Panc1 (cell line): ENCODE data around the gene SCARF2. TPM values are rescaled to one million over a fixed set of nuclear protein-coding genes. Genes with fewer than 3 reads are reported as not detected.

Experiments
- ATAC-seq: fragments of 200-7000 bp; cut with Tn5 transposase; 2 replicates; pipeline ENCODE4 v1.9.1; 2020; ENCODE audit warnings: mild to moderate bottlenecking, moderate library complexity
- BruUV-seq: library from RNA; stranded (reverse); fragments of 400-500 nt; replicated peaks from 2 replicates; lab custom pipeline; 2021; lab: Mats Ljungman, UMichigan
- CTCF ChIA-PET: fragments of 300-600 bp; sonication (Branson Sonifier 250); formaldehyde crosslinking; loops from one replicate; lab custom pipeline; 2022; ENCODE audit warnings: antibody characterized with exemption; lab: Charles Lee
- POLR2A ChIA-PET: fragments of 300-600 bp; sonication (Branson Sonifier 250); formaldehyde crosslinking; loops from one replicate; lab custom pipeline; 2022; ENCODE audit warnings: antibody characterized with exemption; lab: Charles Lee
- DNase-seq: peaks from one replicate; pipeline ENCODE4 v3.0.0-alpha.2; 2010; ENCODE audit warnings: low read depth, low spot score
- H3K27ac ChIP-seq: 2 replicates; pipeline ENCODE4 v1.5.1; 2011; ENCODE audit warnings: mild to moderate bottlenecking, low read length, inconsistent platforms
- H3K27me3 ChIP-seq: fragments of 200-500 bp; sonication (Bioruptor generic); 2 replicates; pipeline ENCODE4 v1.6.0; 2014; ENCODE audit warnings: low read length, inconsistent platforms; ENCODE audit not compliant: control insufficient read depth, insufficient read depth
- H3K36me3 ChIP-seq: fragments of 200-500 bp; sonication (Bioruptor generic); 2 replicates; pipeline ENCODE4 v1.5.1; 2014; ENCODE audit warnings: inconsistent platforms, mild to moderate bottlenecking, low read length, moderate library complexity; ENCODE audit not compliant: control insufficient read depth, insufficient read depth
- H3K4me1 ChIP-seq: 2 replicates; pipeline ENCODE4 v1.5.1; 2011; ENCODE audit warnings: inconsistent platforms, mild to moderate bottlenecking, low read length, moderate library complexity; ENCODE audit not compliant: control insufficient read depth, insufficient read depth
- H3K4me3 ChIP-seq, 2 experiments: 2 replicates each; pipeline ENCODE4 v1.5.1; 2011 to 2012; ENCODE audit warnings: low read depth in 2 of 2, low read length in 2 of 2, mild to moderate bottlenecking in 2 of 2, inconsistent platforms in 1 of 2, moderate library complexity in 1 of 2
- H3K9me3 ChIP-seq: fragments of 200-500 bp; sonication (Bioruptor generic); 2 replicates; pipeline ENCODE4 v1.5.1; 2014; ENCODE audit warnings: low read depth, mild to moderate bottlenecking, inconsistent platforms, low read length, moderate library complexity; ENCODE audit not compliant: control insufficient read depth, insufficient read depth
- POLR2AphosphoS5 ChIP-seq: IDR thresholded peaks from 2 replicates; pipeline ENCODE4 v1.6.1; 2012; ENCODE audit warnings: mild to moderate bottlenecking, low read depth, low read length, moderate library complexity
- SIN3A ChIP-seq: IDR thresholded peaks from 2 replicates; pipeline ENCODE4 v1.6.1; 2012; ENCODE audit warnings: low read depth, mild to moderate bottlenecking, low read length, moderate library complexity, borderline replicate concordance; ENCODE audit not compliant: insufficient read depth
- TCF7L2 ChIP-seq: IDR thresholded peaks from 2 replicates; pipeline ENCODE4 v1.6.1; 2011; ENCODE audit warnings: mild to moderate bottlenecking, low read depth, low read length, inconsistent platforms
- in situ Hi-C: cut with HindIII; loops from 2 replicates; pipeline ENCODE4 v1.10.0; 2016; ENCODE audit warnings: low sequenced_read_pairs, low pct_unique_long_range_greater_than_20kb
- intact Hi-C: fragments of 100-400 bp; cut with micrococcal nuclease; formaldehyde crosslinking; loops from one replicate; pipeline ENCODE4 v1.10.0; 2022; ENCODE audit not compliant: unreplicated experiment
- total RNA-seq: library from RNA; stranded (reverse); gene quantifications from one replicate; pipeline ENCODE4 v1.2.1, GENCODE V29; 2021; ENCODE audit not compliant: unreplicated experiment
- TF ChIP-seq, protein P1 (sequence below), 2 experiments: IDR thresholded peaks; 2 replicates each; pipeline ENCODE4 v1.6.1; 2011 to 2012; ENCODE audit warnings: low read depth in 2 of 2, control low read depth in 1 of 2, low read length in 1 of 2, mild to moderate bottlenecking in 1 of 2, moderate library complexity in 1 of 2; ENCODE audit not compliant: insufficient read depth in 1 of 2
- TF ChIP-seq, protein P2 (sequence below): fragments of 450-650 bp; IDR thresholded peaks from 2 replicates; pipeline ENCODE4 v1.5.1; 2017; ENCODE audit warnings: mild to moderate bottlenecking

SCARF2 gene
- total RNA-seq, 1 experiment from 2014 or later: 3.2 TPM

GRCh38 chr22:20466659-20467379 lies 29.2 kb upstream of the SCARF2 start:
- ATAC-seq (no peak), DNase-seq (no peak)
- POLR2A ChIA-PET: no interaction called here
- BruUV-seq: no TSS peak
- CTCF ChIA-PET: no interaction called here
- H3K27ac ChIP-seq: no peak overlapping the region
- in situ Hi-C loops (no loop called here), intact Hi-C loops (no loop called here)
- no peaks in the 10 kb centered on the region for H3K4me1 ChIP-seq
- TF ChIP-seq POLR2AphosphoS5 (no peak), TCF7L2 (no peak), SIN3A (no peak)
- TF ChIP-seq, protein P1, sequence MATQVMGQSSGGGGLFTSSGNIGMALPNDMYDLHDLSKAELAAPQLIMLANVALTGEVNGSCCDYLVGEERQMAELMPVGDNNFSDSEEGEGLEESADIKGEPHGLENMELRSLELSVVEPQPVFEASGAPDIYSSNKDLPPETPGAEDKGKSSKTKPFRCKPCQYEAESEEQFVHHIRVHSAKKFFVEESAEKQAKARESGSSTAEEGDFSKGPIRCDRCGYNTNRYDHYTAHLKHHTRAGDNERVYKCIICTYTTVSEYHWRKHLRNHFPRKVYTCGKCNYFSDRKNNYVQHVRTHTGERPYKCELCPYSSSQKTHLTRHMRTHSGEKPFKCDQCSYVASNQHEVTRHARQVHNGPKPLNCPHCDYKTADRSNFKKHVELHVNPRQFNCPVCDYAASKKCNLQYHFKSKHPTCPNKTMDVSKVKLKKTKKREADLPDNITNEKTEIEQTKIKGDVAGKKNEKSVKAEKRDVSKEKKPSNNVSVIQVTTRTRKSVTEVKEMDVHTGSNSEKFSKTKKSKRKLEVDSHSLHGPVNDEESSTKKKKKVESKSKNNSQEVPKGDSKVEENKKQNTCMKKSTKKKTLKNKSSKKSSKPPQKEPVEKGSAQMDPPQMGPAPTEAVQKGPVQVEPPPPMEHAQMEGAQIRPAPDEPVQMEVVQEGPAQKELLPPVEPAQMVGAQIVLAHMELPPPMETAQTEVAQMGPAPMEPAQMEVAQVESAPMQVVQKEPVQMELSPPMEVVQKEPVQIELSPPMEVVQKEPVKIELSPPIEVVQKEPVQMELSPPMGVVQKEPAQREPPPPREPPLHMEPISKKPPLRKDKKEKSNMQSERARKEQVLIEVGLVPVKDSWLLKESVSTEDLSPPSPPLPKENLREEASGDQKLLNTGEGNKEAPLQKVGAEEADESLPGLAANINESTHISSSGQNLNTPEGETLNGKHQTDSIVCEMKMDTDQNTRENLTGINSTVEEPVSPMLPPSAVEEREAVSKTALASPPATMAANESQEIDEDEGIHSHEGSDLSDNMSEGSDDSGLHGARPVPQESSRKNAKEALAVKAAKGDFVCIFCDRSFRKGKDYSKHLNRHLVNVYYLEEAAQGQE (IDR thresholded peaks at IDR 0.05; ENCODE audit: insufficient read depth in 1 of 2, low read depth in 2 of 2, low read length in 1 of 2): no peak
- TF ChIP-seq, protein P2, sequence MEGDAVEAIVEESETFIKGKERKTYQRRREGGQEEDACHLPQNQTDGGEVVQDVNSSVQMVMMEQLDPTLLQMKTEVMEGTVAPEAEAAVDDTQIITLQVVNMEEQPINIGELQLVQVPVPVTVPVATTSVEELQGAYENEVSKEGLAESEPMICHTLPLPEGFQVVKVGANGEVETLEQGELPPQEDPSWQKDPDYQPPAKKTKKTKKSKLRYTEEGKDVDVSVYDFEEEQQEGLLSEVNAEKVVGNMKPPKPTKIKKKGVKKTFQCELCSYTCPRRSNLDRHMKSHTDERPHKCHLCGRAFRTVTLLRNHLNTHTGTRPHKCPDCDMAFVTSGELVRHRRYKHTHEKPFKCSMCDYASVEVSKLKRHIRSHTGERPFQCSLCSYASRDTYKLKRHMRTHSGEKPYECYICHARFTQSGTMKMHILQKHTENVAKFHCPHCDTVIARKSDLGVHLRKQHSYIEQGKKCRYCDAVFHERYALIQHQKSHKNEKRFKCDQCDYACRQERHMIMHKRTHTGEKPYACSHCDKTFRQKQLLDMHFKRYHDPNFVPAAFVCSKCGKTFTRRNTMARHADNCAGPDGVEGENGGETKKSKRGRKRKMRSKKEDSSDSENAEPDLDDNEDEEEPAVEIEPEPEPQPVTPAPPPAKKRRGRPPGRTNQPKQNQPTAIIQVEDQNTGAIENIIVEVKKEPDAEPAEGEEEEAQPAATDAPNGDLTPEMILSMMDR: no peak
- H3K4me3 ChIP-seq: no peak overlapping the region
- no peaks in the 10 kb centered on the region for H3K9me3 ChIP-seq
- no peaks in the 10 kb centered on the region for H3K27me3 ChIP-seq
- H3K36me3 ChIP-seq: no peaks in the 10 kb centered on the region

DNA sequence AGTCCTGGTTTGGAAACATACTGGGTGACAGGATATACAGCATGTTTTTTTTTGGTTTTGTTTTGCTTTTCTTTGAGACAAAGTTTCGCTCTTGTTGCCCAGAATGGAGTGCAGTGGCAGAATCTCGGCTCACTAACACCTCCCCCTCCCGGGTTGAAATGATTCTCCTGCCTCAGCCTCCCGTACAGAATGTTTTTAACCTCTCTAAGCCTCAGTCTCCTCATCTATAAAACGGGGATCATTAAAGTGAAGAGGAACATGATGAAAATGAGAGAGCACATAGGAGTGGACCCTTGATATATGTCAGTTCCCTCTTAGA lies 28.1 kb upstream of the SCARF2 start:
- DNase-seq: no peak
- POLR2A ChIA-PET: no interaction called here
- no TSS peak for BruUV-seq
- no peak for ATAC-seq
- TF ChIP-seq TCF7L2: no peak
- no peak for TF ChIP-seq SIN3A
- TF ChIP-seq POLR2AphosphoS5: no peak
- TF ChIP-seq, protein P2: no peak
- TF ChIP-seq, protein P1 (IDR thresholded peaks at IDR 0.05; ENCODE audit: insufficient read depth in 1 of 2, low read depth in 2 of 2, low read length in 1 of 2): no peak
- Histone ChIP-seq H3K9me3 (no peaks in the 10 kb centered on the region), H3K4me1 (no peaks in the 10 kb centered on the region), H3K27ac (no peak overlapping the region), H3K4me3 (no peak overlapping the region), H3K36me3 (no peaks in the 10 kb centered on the region), H3K27me3 (no peaks in the 10 kb centered on the region)
- CTCF ChIA-PET: no interaction called here
- in situ Hi-C loops (no loop called here), intact Hi-C loops (no loop called here)
